HG03378 (cell line): Measurements from ENCODE around the gene IGFBP6.
A peak's percentile ranks its signal among the peaks of the same experiment; 100 is the strongest.

Source experiments
- ATAC-seq: cut with Tn5 transposase; IDR thresholded peaks from one replicate; pipeline ENCODE4 v1.9.1; 2021; ENCODE audit warnings: mild to moderate bottlenecking, moderate library complexity; ENCODE audit not compliant: unreplicated experiment

The IGFBP6 gene, protein sequence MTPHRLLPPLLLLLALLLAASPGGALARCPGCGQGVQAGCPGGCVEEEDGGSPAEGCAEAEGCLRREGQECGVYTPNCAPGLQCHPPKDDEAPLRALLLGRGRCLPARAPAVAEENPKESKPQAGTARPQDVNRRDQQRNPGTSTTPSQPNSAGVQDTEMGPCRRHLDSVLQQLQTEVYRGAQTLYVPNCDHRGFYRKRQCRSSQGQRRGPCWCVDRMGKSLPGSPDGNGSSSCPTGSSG

DNA sequence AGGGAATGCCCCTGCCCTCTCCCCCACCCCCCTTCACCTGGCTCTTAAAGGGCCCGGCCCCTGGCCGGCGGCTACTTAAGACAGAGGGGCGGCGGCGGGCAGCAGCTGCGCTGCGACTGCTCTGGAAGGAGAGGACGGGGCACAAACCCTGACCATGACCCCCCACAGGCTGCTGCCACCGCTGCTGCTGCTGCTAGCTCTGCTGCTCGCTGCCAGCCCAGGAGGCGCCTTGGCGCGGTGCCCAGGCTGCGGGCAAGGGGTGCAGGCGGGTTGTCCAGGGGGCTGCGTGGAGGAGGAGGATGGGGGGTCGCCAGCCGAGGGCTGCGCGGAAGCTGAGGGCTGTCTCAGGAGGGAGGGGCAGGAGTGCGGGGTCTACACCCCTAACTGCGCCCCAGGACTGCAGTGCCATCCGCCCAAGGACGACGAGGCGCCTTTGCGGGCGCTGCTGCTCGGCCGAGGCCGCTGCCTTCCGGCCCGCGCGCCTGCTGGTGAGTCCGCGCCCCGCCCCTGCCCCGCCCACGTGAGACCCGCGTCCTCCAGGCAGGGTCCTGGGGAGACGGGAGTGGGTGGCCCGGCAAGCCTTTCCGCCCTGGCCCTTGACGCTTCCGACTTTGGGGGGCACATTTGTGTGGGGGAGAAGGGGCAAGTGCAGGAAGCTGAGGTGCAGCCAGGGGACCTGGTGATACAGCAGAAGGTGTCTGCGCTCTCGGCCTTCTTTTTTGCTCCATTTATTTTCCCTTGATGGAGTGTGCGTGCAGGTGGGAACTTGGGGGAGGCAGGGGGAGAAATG lies at the start of gene IGFBP6:
TSS of gene IGFBP6 (plus strand) at position 104 of the 790 bp plus-strand sequence. CDS start at position 155, 51 bp downstream.
- ATAC-seq, result no peak

DNA sequence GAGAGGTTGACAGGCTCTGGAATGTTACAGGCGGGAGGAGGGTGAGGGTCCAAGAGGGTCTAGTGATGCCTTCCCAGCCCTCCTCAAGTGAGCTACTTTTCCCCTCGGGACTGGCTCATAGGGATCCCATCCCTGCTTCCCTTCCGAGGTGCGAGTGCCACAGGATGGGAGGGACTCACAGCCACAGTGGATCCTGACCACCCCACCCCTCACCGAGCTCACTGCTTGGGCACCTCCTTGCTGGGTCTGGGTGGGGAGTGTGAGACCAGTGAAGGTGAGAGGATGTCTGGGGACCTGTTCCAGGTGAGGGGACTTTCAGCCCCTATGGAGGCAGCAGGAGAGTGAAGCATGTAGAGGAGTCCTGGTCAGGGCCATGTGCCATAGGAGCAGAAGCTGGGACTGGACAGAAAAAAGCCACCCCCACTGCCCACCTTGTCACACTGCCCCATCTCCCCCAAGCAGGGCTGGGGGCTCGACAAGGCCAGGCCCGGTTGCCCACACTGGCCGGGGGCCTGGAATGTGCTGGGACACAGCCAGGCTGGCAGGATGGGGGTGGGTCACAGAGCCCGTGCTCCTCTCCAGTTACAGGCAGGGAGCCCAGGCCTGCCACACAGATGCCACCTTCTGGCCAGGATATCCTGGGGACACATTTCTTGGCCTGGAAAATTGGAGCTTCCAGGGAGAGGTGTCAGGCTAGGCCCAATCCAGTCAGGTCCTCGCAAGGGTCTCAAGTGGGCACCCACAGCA lies 49.3 kb upstream of the IGFBP6 start:
- ATAC-seq, result no peak

DNA sequence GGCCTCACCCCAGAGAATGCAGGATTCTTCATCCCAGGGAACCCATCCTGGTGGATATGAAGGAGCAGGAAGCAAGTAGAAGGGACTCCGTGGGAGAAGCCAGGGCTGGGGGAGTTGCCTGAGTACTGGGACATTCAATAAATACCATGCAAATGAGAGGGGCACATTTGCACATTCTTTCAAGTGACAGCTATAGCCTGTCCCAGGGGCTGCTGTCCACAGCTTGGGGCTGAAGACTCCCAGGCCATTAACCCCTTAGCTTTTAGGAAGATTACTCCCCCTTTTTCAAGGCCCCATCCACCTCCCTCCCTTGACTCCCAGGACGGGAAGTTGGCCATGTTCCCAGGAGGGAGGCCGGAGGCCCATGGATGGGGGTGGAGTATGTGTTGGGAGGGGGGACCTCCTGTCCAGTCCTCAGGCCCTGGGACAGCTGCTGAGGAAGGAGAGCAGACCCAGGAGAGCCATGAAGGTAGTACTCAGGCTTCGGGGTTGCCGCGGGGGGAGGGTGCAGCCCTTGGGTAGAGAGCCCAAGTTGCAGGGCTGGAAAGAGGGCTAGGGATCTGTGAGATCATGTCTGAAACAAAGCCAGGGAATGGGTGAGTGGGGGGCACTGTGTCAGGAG lies 48.6 kb upstream of the IGFBP6 start:
- no peak for ATAC-seq

DNA sequence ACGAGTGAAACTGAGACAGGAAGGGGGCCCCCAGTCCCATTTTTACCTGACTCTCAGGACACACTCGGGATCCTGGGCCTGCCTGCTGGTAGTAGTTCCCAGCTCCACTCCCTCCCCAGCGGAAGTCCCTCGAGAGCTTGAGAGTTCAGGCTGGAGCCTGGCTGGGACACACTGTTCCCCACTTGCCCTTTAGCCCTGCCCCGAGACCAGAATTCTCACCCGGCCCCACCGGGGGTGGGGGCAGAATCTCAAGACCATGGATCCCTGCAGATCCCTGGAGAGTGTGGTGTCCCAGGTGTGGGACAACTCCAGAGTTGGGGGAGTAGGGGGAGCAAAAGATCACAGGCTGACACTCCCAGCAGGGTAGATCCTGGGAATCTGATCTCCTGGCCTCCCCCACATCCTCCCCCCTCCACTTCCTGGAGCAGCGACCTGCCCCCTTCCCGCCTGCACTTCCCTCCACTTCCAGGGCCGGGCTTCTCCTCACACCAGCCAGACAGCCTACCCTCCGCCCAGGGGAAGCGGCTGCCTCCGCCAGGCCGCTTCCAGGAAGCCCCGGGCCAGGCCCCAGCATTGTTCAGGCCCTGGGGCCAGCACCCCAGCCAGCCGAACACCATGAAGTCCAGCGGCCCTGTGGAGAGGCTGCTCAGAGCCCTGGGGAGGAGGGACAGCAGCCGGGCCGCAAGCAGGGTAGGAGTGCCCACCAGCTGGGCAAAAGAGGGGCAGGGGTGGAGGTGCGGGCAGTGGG lies 47.7 kb upstream of the IGFBP6 start, which contains the start of gene TNS2:
TSS of gene TNS2 (plus strand) at position 495 of the 748 bp plus-strand sequence. CDS start at position 616, 121 bp downstream.
- no peak for ATAC-seq

DNA sequence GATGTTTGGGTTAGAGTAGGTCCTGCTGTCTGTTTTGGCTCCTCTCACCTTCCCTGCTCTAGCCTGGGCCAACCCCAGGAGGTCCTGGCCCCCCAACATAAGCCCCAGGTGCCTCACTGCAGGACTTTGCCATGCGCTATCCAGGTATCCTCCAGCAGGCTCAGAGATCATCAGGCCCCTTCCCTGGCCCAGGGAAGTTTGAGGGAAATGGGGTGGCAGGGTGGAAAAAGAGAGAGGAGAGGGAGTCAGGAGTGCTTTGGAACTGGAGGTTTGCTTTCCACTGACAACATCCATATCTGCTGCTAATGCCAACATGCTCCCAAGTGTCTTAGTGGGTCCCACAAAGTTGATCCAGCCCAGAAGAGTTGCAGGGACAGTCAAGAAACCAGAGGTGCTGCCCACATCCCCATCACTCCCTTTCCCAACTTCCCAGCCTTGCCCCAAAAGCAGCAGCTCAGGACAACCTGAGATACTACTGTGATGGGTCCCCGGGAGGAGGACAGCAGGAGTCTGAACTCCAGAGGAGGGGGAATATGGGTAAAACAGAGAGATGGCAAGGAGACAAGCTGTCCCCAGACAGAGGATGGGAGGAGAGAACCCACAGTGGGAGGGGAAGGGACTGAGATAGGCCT lies 46.9 kb upstream of the IGFBP6 start:
- ATAC-seq, result no peak

DNA sequence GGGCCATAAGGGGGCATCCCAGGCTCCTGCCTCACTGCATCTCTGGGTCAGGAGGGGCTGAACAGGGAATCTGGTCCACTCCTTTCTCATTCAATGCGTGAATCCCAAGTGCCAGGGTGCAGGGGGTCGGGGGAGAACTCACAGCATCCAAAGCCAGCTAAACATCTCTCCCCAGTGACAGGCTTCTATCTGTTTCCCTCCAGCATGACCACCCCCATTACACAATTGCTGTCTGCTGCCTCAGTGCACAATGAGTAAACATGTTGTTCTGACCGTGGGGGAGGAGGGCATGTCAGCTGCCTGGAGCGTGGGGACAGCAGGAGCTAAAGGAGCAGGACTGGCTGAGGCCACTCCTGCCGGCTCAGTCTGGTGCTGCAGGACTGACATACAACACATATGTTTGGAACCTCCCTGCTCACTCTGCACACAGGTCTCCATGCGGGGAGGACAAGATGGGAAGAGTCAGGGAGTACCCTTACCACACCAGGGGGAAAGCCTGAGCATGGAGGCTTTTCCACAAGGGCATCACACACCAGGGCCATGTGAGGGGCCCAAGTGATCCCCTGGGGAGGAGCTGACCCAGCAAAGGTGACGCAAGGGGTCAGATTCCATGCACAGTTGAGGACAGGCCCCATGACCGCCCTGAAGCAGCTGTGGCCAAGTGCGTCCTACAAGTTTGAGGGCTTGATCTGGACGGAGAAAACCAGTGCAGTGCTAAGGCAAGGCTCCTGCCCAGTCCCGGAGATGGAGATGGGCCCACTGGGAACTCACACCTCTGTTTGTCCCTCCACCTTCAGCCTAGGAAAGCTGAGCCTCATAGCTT lies 46.2 kb upstream of the IGFBP6 start:
- no peak for ATAC-seq

DNA sequence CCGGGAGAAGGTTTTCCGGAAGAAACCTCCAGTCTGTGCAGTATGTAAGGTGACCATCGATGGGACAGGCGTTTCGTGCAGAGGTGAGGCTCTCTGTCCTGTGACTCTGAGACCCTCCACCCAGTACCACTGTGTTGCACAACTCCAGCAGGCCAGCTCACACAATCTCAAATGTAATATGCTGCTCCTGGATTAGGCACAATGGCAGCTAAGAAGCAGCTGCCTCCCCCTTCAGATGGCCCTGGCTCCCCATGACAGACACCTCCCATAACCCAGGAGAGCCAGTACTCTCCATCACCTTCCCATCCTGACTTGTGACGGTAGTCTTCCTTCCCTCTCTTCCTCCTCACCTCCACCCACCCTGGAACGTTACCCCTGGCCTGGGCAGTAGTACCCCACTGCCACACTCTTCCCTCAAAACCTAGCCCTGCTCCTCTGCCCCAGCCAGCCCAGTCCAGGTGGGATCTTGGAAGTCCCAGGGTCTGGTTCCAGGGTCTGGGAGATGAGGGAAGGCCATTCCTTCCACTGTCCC lies 45.5 kb upstream of the IGFBP6 start:
- ATAC-seq, result no peak

DNA sequence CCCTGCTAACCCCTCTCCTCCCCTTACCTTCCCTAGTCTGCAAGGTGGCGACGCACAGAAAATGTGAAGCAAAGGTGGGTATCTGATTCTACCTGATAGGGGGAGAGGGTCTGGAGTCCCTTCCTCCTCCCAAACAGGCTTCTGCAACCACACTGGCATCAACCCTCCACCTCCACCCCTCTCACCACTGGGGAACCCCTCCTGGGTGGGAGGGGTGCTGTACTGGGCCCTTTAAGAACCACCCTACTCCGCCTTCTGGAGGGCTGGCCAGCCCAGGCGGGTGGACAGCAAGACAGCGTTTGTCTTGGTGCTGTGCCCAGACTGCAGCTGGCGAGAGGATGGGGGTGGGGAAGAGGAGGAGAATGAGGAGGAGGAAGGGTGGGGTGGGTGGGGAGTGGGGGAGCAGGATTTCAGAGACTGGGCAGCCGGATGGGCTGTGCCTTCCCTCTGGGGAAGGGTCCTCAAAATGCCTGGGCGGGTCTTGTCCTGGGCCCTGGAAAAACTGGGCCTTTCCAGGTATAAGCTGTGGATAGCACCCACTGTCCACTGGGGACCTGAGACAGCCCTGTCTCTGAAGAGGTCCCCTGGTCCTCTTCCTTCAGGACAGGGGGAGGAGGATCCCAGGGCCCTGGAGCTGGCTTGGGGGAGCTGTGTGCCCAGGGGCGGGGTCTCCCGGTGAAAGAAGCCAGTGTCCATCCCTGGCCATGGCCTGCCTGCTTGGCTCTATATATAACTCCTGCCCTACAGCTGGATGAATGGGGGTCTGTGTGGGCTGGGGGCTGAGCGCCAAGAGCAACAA lies 44.8 kb upstream of the IGFBP6 start:
- ATAC-seq, result no peak

DNA sequence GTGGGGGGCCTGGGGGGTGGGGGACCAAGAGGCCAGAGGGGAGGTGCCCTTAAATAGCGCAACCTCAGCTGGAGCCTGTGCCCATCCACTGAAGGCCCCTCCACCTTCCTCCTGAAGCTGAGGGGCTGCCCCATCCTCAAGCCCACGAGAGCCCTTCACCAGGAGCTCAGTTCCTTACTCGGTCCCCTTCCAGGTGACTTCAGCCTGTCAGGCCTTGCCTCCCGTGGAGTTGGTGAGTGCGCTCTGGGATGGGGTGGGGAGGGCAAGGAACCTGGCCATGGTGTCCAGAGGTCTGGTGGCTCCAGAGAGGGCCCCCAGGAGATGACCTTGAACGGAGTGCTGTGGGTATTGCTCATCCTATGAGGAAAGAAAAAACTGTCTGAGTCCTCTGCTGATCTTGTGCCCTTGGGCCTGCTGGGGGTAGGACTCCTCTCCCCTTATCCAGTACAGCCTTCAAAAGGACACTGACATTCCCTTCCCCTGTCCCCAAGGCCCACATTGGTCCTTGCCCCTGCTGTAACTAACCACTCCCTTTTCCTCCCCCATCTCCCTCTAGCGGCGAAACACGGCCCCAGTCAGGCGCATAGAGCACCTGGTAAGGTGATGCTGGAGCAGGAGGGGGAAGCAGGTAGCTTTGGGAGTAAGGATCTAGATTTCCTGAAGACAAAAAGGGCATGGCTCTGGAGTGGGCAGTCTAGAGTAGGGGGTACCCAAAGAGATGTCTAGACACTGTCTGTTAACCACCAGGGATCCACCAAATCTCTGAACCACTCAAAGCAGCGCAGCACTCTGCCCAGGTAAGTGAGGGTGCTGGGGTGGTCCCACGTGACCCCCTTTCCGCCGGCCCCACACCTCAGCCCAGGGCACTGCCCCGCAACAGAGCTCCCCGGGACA lies 44.0 kb upstream of the IGFBP6 start:
- no peak for ATAC-seq

DNA sequence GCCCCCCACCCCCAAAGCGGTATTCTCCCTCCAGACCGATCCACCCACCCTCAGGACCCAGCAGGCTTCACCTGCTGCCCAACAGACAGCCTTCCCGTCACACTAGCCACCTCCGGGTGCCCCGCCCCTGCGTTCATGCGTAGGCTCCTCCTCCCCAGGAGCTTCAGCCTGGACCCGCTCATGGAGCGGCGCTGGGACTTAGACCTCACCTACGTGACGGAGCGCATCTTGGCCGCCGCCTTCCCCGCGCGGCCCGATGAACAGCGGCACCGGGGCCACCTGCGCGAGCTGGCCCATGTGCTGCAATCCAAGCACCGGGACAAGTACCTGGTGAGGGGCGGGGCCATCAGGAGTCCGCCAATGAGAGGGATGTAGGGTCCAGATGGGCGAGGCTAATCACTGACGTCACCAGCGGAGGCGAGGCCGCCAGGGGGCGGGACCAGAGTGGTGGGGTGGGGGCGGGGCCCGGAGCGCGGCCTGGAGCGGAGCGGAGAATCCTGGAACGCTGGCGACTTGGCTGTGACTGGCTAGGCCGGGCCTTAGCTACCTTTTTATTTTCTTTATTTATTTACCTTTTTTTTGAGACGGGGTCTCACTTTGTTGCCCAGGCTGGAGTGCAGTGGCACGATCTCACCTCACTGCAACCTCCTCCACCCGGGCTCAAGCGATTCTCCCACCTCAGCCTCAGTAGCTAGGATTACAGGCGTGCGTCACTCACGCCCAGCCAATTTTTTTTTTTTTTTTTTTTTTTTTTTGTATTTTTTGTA lies 43.2 kb upstream of the IGFBP6 start:
- peak; percentile 82 for ATAC-seq

DNA sequence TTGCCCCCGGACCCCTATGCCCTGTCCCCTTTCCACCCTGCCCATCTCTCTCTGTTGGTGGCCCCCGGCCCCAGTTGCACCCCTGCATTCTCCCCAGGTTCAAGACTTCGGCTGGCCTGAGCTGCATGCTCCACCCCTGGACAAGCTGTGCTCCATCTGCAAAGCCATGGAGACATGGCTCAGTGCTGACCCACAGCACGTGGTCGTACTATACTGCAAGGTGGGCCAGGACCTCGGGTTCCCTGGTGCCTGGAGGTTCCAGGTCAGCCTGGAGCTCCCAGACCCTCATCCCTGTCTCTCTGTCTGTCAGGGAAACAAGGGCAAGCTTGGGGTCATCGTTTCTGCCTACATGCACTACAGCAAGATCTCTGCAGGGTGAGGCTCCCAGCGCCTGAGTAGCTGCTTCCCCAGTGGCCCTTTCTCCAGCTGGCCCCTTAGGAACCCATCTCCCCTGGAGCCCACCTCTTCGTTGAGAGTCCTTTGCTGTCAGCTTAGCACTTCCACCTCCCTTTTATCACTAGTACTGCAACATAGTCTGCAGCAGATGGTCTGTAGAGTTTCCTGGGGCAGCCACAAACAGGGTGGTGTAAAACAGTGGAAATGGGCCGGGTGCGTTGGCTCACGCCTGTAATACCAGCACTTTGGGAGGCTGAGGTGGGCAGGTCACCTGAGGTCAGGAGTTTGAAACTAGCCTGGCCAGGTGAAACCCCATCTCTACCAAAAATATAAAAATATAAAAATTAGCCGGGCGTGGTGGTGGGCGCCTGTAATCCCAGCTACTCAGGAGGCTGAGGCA lies 41.8 kb upstream of the IGFBP6 start:
- no peak for ATAC-seq

DNA sequence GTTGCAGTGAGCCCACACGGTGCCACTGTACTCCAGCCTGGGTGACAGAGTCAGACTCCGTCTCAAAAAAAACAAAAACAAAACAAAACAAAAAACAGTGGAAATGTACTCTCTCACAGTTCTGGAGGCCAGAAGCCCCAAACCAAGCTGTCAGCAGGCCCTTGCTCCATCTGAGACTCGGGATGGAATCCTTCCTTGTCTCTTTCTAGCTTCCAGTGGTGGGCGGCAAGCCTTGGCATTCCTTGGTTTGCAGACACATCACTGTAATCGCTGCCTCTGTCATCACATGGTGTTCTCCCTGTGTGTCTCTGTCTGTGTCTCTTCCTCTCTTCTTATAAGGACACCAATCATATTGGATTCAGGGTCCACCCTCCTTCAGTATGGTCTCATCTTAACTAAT lies 41.2 kb upstream of the IGFBP6 start:
- ATAC-seq, result no peak

DNA sequence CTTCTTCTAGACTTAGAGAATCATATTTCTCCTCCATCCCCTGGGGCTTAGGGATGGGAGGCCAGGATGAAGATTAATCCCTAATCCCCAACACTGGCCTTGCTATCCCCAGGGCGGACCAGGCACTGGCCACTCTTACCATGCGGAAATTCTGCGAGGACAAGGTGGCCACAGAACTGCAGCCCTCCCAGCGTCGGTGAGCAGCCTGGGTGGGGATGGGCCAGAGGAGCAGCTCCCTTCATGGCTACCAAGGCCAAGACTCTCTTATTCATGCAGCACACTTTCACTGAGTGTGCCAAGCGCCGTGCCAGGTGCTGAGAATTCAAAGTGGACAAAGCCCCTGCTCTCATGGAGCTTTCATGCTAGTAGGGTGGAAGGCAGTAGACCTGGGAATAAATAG lies 40.6 kb upstream of the IGFBP6 start:
- ATAC-seq, result no peak

DNA sequence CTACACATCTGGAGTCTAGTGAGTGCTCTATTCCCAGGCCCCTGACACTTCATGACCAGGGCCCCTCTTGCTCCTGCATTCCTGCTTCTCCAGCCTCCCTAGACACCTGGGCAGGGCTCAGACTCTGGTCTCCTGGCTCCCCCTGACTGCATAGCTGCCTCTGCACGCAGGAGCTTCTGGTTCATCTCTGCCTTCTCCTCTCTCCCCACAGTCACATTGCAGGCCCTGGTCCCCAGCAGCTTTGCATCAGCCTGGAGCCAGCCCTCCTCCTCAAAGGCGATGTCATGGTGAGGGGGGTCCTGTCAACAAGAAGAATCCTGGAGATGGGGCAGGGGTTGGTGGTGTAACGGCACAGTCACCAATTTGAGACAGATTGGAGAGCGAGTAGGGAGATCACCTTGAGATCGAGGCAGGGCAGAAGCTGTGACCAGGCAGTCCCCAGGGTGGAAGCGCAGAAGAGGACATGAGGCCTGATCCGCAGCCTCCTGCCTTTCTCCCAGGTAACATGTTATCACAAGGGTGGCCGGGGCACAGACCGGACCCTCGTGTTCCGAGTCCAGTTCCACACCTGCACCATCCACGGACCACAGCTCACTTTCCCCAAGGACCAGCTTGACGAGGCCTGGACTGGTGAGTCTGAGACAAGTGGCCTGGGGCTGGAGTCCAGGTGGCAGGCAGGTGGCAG lies 39.5 kb upstream of the IGFBP6 start:
- ATAC-seq, result no peak
